ENCODE measurements around the gene SLC5A8. TPM values are rescaled to one million over a fixed set of nuclear protein-coding genes. Genes with fewer than 3 reads are reported as not detected.

Gene SLC5A8
- total RNA-seq, 4 donors from 2014 or later = 0.32 TPM; not detected in 3

- H3K27ac ChIP-seq = no peak overlapping the region
- in situ Hi-C loops (cut with MboI; ENCODE audit: low pct_ligation_motif_present in 1 of 4, low pct_unique_long_range_greater_than_20kb in 1 of 4, low sequenced_read_pairs in 3 of 4) (no loop called here), intact Hi-C loops (cut with DNase I; ENCODE audit: low total_unique reads) (no loop called here)
- DNase-seq = no peak
- no peaks in the 10 kb centered on the region for H3K4me1 ChIP-seq
- H3K27me3 ChIP-seq = no peaks in the 10 kb centered on the region
- TF ChIP-seq EP300 (IDR thresholded peaks at IDR 0.05; ENCODE audit: low read depth) (no peak), POLR2A (IDR thresholded peaks at IDR 0.05) (no peak), POLR2AphosphoS5 (IDR thresholded peaks at IDR 0.05) (no peak)
- TF ChIP-seq, protein P1, sequence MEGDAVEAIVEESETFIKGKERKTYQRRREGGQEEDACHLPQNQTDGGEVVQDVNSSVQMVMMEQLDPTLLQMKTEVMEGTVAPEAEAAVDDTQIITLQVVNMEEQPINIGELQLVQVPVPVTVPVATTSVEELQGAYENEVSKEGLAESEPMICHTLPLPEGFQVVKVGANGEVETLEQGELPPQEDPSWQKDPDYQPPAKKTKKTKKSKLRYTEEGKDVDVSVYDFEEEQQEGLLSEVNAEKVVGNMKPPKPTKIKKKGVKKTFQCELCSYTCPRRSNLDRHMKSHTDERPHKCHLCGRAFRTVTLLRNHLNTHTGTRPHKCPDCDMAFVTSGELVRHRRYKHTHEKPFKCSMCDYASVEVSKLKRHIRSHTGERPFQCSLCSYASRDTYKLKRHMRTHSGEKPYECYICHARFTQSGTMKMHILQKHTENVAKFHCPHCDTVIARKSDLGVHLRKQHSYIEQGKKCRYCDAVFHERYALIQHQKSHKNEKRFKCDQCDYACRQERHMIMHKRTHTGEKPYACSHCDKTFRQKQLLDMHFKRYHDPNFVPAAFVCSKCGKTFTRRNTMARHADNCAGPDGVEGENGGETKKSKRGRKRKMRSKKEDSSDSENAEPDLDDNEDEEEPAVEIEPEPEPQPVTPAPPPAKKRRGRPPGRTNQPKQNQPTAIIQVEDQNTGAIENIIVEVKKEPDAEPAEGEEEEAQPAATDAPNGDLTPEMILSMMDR (IDR thresholded peaks at IDR 0.05) = no peak
- no peaks in the 10 kb centered on the region for H3K9me3 ChIP-seq
- H3K4me3 ChIP-seq = no peak overlapping the region
- WGBS, 2 donors (ENCODE audit: low coverage in 1 of 2) = 89 to 94% methylated on average over 2 of the region's 2 CpGs
- H3K36me3 ChIP-seq = no peaks in the 10 kb centered on the region
Observed at GRCh38 chr12:101235686-101236085, 25.6 kb upstream of the SLC5A8 start.

GRCh38 chr12:101231636-101232035 lies 21.6 kb upstream of the SLC5A8 start:
- in situ Hi-C loops (cut with MboI; ENCODE audit: low pct_ligation_motif_present in 1 of 4, low pct_unique_long_range_greater_than_20kb in 1 of 4, low sequenced_read_pairs in 3 of 4) = no loop called here
- no peak for TF ChIP-seq EP300 (IDR thresholded peaks at IDR 0.05; ENCODE audit: low read depth)
- TF ChIP-seq POLR2AphosphoS5 (IDR thresholded peaks at IDR 0.05) = no peak
- no peak for TF ChIP-seq POLR2A (IDR thresholded peaks at IDR 0.05)
- TF ChIP-seq, protein P1 (IDR thresholded peaks at IDR 0.05) = no peak
- H3K27me3 ChIP-seq = no peaks in the 10 kb centered on the region
- no peaks in the 10 kb centered on the region for H3K36me3 ChIP-seq
- WGBS, 2 donors (ENCODE audit: low coverage in 1 of 2) = 52 to 65% methylated on average over 3 to 4 of the region's 4 CpGs
- no peak for DNase-seq
- no peak overlapping the region for H3K27ac ChIP-seq
- intact Hi-C loops (cut with DNase I; ENCODE audit: low total_unique reads) = no loop called here
- H3K4me3 ChIP-seq = no peak overlapping the region
- no peaks in the 10 kb centered on the region for H3K9me3 ChIP-seq
- H3K4me1 ChIP-seq = no peaks in the 10 kb centered on the region

DNA sequence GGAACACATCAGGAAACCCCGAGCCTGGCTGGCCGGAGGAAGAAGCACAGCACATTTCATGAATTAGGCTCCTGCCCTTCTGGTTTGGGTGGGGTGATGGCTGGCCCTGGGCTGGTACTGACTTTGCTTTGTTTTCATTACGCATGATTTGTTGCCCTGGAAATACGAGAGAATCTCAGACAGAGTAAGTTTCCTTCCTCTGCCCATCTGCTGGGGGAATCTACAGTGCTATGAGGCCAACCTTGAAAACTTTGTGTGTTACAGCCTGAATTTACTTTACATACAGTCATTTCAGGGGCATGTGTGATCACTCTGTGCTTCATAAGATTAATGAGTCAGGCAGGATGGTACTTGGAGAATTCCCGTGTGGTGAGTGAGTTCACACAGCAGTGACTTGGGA lies 20.5 kb upstream of the SLC5A8 start:
- 40 to 50% methylated on average over 1 to 5 of the region's 5 CpGs for WGBS, 2 donors (ENCODE audit: low coverage in 1 of 2)

GRCh38 chr12:101229841-101230241 lies 19.8 kb upstream of the SLC5A8 start:
- intact Hi-C loops (cut with DNase I; ENCODE audit: low total_unique reads) = no loop called here
- Histone ChIP-seq H3K36me3 (no peaks in the 10 kb centered on the region), H3K4me1 (no peaks in the 10 kb centered on the region), H3K4me3 (no peak overlapping the region), H3K27ac (no peak overlapping the region), H3K27me3 (no peaks in the 10 kb centered on the region), H3K9me3 (no peaks in the 10 kb centered on the region)
- no peak for TF ChIP-seq EP300 (IDR thresholded peaks at IDR 0.05; ENCODE audit: low read depth)
- in situ Hi-C loops (cut with MboI; ENCODE audit: low pct_ligation_motif_present in 1 of 4, low pct_unique_long_range_greater_than_20kb in 1 of 4, low sequenced_read_pairs in 3 of 4) = no loop called here
- 84 to 100% methylated on average over 4 to 7 of the region's 7 CpGs for WGBS, 2 donors (ENCODE audit: low coverage in 1 of 2)
- DNase-seq = no peak

More for the DNA sequence above, 20.5 kb upstream of the SLC5A8 start:
- Histone ChIP-seq H3K4me3 (no peak overlapping the region), H3K9me3 (no peaks in the 10 kb centered on the region), H3K36me3 (no peaks in the 10 kb centered on the region), H3K27me3 (no peaks in the 10 kb centered on the region), H3K4me1 (no peaks in the 10 kb centered on the region), H3K27ac (no peak overlapping the region)
- no peak for DNase-seq
- intact Hi-C loops (cut with DNase I; ENCODE audit: low total_unique reads) (no loop called here), in situ Hi-C loops (cut with MboI; ENCODE audit: low pct_ligation_motif_present in 1 of 4, low pct_unique_long_range_greater_than_20kb in 1 of 4, low sequenced_read_pairs in 3 of 4) (no loop called here)
- TF ChIP-seq POLR2AphosphoS5 (IDR thresholded peaks at IDR 0.05) = no peak
- TF ChIP-seq, protein P1 (IDR thresholded peaks at IDR 0.05) = no peak
- TF ChIP-seq EP300 (IDR thresholded peaks at IDR 0.05; ENCODE audit: low read depth) = no peak
- TF ChIP-seq POLR2A (IDR thresholded peaks at IDR 0.05) = no peak

DNA sequence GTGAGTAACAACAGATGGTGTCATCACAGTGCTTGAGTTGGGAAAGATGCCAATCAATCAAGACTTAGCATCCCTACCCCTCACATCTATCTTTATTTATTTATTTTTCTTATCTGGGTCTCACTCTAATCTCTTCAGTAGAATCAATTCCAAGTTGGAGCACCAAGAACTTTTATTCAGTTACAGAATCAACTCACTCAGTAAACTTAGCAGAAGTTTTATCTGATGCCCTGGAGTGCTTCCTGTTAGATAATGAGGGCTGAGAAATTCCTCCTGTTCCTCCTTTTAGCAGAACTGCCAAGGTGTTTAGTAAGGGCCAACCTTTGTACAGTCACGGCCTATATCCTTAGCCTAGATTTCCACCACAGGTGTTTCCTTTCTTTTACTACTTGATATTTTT lies 11.3 kb upstream of the SLC5A8 start:
- H3K27ac ChIP-seq = no peak overlapping the region
- no peak for DNase-seq
- H3K36me3 ChIP-seq = no peaks in the 10 kb centered on the region
- no peak for TF ChIP-seq EP300 (IDR thresholded peaks at IDR 0.05; ENCODE audit: low read depth)
- no peak for TF ChIP-seq POLR2AphosphoS5 (IDR thresholded peaks at IDR 0.05)
- no peak for TF ChIP-seq POLR2A (IDR thresholded peaks at IDR 0.05)
- TF ChIP-seq, protein P1 (IDR thresholded peaks at IDR 0.05) = no peak
- in situ Hi-C loops (cut with MboI; ENCODE audit: low pct_ligation_motif_present in 1 of 4, low pct_unique_long_range_greater_than_20kb in 1 of 4, low sequenced_read_pairs in 3 of 4) = no loop called here
- H3K4me3 ChIP-seq = no peak overlapping the region
- intact Hi-C loops (cut with DNase I; ENCODE audit: low total_unique reads) = no loop called here
- no peaks in the 10 kb centered on the region for H3K4me1 ChIP-seq
- WGBS, 2 donors (ENCODE audit: low coverage in 1 of 2) = 46 to 50% methylated on average over 1 of the region's 1 CpG
- H3K27me3 ChIP-seq = no peaks in the 10 kb centered on the region
- no peaks in the 10 kb centered on the region for H3K9me3 ChIP-seq

Data from transverse colon (tissue), 4 donors.